ENCODE data around the gene BRDT. TPM values are rescaled to one million over a fixed set of nuclear protein-coding genes. Genes with fewer than 3 reads are reported as not detected.

Gene BRDT
- not detected for total RNA-seq

- H3K9me3 ChIP-seq: no peaks in the 10 kb centered on the region
- H3K27me3 ChIP-seq: no peaks in the 10 kb centered on the region
- no peaks in the 10 kb centered on the region for H3K36me3 ChIP-seq
- H3K4me3 ChIP-seq: no peak within 1 kb of the TSS
- TF ChIP-seq, protein P1, sequence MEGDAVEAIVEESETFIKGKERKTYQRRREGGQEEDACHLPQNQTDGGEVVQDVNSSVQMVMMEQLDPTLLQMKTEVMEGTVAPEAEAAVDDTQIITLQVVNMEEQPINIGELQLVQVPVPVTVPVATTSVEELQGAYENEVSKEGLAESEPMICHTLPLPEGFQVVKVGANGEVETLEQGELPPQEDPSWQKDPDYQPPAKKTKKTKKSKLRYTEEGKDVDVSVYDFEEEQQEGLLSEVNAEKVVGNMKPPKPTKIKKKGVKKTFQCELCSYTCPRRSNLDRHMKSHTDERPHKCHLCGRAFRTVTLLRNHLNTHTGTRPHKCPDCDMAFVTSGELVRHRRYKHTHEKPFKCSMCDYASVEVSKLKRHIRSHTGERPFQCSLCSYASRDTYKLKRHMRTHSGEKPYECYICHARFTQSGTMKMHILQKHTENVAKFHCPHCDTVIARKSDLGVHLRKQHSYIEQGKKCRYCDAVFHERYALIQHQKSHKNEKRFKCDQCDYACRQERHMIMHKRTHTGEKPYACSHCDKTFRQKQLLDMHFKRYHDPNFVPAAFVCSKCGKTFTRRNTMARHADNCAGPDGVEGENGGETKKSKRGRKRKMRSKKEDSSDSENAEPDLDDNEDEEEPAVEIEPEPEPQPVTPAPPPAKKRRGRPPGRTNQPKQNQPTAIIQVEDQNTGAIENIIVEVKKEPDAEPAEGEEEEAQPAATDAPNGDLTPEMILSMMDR (IDR thresholded peaks at IDR 0.05): no peak
- TF ChIP-seq POLR2A (IDR thresholded peaks at IDR 0.05): no peak
- H3K4me1 ChIP-seq: no peaks in the 10 kb centered on the region
- DNase-seq: no peak
- H3K27ac ChIP-seq: peak within 1 kb of the TSS; percentile 16 to 53 (median 36)
Measured at GRCh38 chr1:91949356-91949699, at the start of gene BRDT. TSS of gene BRDT (plus strand) at chr1:91949401. CDS start at chr1:91962755, 13,354 bp downstream.

- Histone ChIP-seq H3K4me1 (no peaks in the 10 kb centered on the region), H3K36me3 (no peaks in the 10 kb centered on the region), H3K27me3 (no peaks in the 10 kb centered on the region), H3K27ac (no peak overlapping the region), H3K9me3 (no peaks in the 10 kb centered on the region), H3K4me3 (no peak overlapping the region)
- no peak for DNase-seq
- TF ChIP-seq POLR2A (IDR thresholded peaks at IDR 0.05): no peak
- TF ChIP-seq, protein P1 (IDR thresholded peaks at IDR 0.05): no peak
Measured at GRCh38 chr1:91900562-91900961, 48.6 kb upstream of the BRDT start.

DNA sequence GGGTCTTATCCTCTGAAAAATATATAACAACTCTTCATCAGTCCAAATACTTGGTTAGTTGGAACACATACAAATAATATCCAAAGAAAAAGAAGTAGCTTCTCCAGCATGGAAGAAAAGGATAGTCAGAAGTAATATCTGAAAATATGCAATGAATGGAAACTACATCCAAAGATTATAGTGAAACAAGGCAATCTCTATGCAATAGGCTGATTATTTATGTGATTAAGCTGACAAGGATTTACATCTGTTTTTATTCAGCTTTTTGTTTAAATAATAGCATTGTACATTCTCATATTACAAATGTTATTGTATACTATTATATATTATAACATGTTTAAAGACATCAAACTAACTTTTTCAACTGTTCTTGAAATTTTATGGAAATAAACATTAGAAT is 48.0 kb upstream of the BRDT start:
- Histone ChIP-seq H3K36me3 (no peaks in the 10 kb centered on the region), H3K4me3 (no peak overlapping the region), H3K9me3 (no peaks in the 10 kb centered on the region), H3K4me1 (no peaks in the 10 kb centered on the region), H3K27ac (no peak overlapping the region), H3K27me3 (no peaks in the 10 kb centered on the region)
- DNase-seq: no peak
- no peak for TF ChIP-seq POLR2A (IDR thresholded peaks at IDR 0.05)
- TF ChIP-seq, protein P1 (IDR thresholded peaks at IDR 0.05): no peak

DNA sequence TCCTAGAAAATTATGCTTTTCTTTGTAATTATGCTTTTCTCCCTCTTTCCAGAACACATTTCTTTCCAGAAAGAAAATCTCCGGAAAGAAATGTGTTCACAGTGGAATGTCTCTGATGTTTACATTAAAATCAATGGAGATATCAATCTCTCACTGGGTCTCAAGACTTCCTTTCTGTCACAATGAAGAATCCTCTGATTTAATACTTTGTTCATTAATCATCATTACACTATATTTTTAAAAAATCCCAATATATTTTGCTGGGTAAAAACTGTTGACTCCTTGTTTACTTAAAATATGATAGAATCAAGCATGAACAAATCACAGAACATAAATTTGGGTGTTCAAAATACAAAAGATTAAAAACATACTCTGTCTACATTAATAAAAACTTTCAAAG is 36.9 kb upstream of the BRDT start:
- TF ChIP-seq, protein P1 (IDR thresholded peaks at IDR 0.05): no peak
- TF ChIP-seq POLR2A (IDR thresholded peaks at IDR 0.05): no peak
- Histone ChIP-seq H3K27me3 (no peaks in the 10 kb centered on the region), H3K4me1 (no peaks in the 10 kb centered on the region), H3K9me3 (no peaks in the 10 kb centered on the region), H3K27ac (no peak overlapping the region), H3K4me3 (no peak overlapping the region), H3K36me3 (no peaks in the 10 kb centered on the region)
- no peak for DNase-seq

GRCh38 chr1:91913018-91913417 is 36.2 kb upstream of the BRDT start:
- no peak for TF ChIP-seq POLR2A (IDR thresholded peaks at IDR 0.05)
- Histone ChIP-seq H3K4me1 (no peaks in the 10 kb centered on the region), H3K36me3 (no peaks in the 10 kb centered on the region), H3K4me3 (no peak overlapping the region), H3K27ac (no peak overlapping the region), H3K27me3 (no peaks in the 10 kb centered on the region), H3K9me3 (no peaks in the 10 kb centered on the region)
- DNase-seq: no peak

DNA sequence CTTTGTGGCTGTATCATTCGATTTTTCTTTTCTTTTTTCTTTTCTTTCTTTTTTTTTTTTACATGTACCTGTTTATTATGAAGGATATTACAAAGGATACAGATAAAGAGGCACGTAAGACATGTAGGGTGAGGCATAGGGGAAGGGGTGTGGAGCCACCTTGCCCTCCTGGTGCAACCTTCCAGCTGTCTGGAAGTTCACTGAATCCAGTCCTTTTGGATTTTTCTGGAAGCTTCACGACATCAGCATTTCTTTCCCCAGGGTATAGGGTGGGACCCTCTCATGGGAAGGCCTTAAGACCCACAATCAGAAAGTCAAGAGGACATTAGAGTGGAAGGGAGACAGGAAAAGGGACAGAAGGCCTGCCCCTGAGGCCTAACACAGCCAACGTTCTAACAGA is 33.2 kb upstream of the BRDT start:
- Histone ChIP-seq H3K9me3 (no peaks in the 10 kb centered on the region), H3K27ac (no peak overlapping the region), H3K36me3 (no peaks in the 10 kb centered on the region), H3K4me3 (no peak overlapping the region), H3K27me3 (no peaks in the 10 kb centered on the region), H3K4me1 (no peaks in the 10 kb centered on the region)
- no peak for DNase-seq
- TF ChIP-seq, protein P1 (IDR thresholded peaks at IDR 0.05): no peak
- no peak for TF ChIP-seq POLR2A (IDR thresholded peaks at IDR 0.05)

Data from Peyer's patch (tissue), 4 donors.